ENCODE measurements around the gene ALG14.

ALG14 gene

DNA sequence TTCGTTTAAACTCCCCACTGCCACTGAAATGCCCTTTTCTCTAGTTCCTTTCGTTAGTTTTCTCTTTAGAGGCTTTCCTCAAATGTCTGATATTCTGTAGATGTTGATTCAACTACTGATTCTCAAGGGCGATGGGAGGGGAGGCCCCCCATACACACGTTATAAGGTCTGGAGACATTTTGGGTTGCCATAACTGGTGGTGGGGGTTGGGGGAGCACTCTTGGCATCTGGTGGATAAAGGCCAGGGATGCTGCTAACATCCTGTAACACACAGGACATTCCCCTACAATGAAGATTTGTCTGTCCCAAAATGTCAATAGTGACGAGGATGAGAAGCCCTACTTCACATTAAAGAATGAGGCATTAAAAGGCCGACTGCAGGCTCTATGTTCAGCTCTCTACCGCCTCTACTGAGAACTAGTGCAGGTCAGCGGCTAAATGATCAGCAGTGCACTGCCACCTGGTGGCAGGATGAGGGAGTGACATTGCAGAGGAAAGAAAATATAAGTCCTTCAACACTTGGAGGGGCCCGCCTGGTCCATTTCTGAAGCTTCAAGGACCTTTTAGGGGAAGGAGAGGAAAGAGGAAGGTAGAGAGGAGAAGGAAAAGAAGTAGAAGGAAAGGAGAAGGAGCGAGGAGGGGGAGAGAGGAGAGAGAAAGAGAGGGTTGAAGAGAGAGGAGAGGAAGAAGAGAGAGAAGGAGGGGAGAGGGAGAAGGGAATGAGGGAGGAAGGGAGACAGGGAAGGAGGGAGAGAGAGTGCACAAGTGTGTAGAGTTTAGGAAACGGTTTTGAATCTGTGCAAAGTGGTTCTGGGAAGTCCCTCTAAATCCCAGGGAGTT, 29.4 kb downstream of the ALG14 start:
- H3K36me3 Mint-ChIP-seq (ENCODE audit: low read depth), result no peaks in the 10 kb centered on the region
- H3K9me3 Mint-ChIP-seq, result no peaks in the 10 kb centered on the region

DNA sequence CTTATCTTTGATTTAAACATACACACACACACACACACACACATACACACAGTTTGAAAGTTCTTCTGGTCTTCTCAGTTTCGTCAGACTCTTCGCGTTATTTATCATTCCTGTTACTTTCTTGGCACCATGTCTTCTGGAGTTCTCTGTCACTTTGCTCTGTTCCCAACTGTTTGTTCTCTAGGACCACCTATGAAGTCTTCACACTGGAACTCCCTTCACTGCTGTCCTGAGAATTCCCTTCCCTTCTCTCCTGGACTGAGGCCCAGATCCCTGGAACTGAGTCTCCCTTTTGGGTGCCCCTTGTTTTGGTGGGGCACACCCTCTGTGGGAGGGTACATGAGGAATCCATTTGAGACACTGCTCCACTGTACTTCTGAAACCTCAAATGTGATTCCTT, 30.5 kb downstream of the ALG14 start:
- Mint-ChIP-seq H3K27ac (no peak overlapping the region), H3K4me3 (no peak overlapping the region), H3K27me3 (ENCODE audit: low read depth) (no peaks in the 10 kb centered on the region), H3K4me1 (ENCODE audit: low read depth) (no peaks in the 10 kb centered on the region), H3K9me3 (no peaks in the 10 kb centered on the region), H3K36me3 (ENCODE audit: low read depth) (no peaks in the 10 kb centered on the region)
- no peak for DNase-seq (ENCODE audit: low spot score)

More for the DNA sequence above, 29.4 kb downstream of the ALG14 start:
- peak; percentile 63 for DNase-seq (ENCODE audit: low spot score)
- H3K4me3 Mint-ChIP-seq, result no peak overlapping the region
- no peaks in the 10 kb centered on the region for H3K27me3 Mint-ChIP-seq (ENCODE audit: low read depth)
- no peak overlapping the region for H3K27ac Mint-ChIP-seq
- H3K4me1 Mint-ChIP-seq (ENCODE audit: low read depth), result no peaks in the 10 kb centered on the region

DNA sequence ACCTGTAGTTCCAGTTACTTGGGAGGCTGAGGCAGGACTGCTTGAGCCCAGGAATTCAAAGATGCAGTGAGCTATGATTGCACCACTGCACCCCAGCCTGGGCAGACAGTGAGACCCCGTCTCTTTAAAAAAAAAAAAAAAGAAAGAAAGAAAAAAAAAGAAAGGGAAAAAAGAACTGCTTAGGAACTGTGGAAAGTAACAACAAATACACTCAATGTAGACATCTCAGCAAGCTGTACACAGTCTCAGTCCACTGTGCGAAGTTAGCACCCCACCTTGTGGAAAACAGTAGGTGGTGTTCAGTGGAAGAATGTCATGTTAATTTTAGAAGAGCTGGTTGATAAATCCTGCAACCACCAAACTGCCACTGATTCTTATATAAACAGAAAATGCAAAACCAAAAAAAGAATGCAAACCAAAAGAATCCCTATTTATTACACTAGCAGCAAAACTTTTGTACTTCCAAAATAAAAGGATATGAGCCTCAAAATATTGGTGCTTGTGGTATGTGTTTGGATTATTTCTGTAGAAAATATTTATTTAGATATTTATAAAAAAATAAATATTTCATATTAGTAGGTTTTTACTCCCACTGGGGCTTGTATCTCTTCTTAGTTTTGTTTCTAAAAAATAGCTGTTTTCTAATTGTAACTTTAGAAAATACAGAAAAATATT, 31.1 kb downstream of the ALG14 start:
- Mint-ChIP-seq H3K36me3 (ENCODE audit: low read depth) (no peaks in the 10 kb centered on the region), H3K4me3 (no peak overlapping the region), H3K9me3 (no peaks in the 10 kb centered on the region), H3K4me1 (ENCODE audit: low read depth) (no peaks in the 10 kb centered on the region), H3K27ac (no peak overlapping the region), H3K27me3 (ENCODE audit: low read depth) (no peaks in the 10 kb centered on the region)
- no peak for DNase-seq (ENCODE audit: low spot score)

DNA sequence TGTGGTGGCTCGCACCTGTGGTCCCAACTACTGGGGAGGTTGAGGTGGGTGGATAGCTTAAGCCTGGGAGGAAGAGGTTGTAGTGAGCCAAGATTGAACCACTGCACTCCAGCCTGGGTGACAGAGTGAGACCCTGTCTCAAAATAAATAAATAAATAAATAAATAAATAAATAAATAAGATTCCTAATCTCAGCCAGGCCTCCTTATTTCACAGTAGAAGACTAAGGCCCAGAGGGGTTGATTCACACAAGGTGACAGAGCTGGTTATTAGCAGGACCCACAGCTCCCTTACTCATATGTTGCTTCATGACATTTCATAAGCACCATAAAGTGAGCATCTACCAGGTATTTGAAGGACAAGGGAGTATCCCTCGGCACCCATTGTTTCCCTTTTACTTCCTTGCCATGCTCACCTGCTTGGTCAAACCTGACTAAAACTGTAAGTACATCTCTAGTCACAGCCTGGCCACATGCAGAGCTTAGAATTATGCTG, 32.7 kb downstream of the ALG14 start:
- Mint-ChIP-seq H3K27ac (no peak overlapping the region), H3K36me3 (ENCODE audit: low read depth) (no peaks in the 10 kb centered on the region), H3K4me3 (no peak overlapping the region), H3K4me1 (ENCODE audit: low read depth) (no peaks in the 10 kb centered on the region), H3K9me3 (no peaks in the 10 kb centered on the region), H3K27me3 (ENCODE audit: low read depth) (no peaks in the 10 kb centered on the region)
- no peak for DNase-seq (ENCODE audit: low spot score)

DNA sequence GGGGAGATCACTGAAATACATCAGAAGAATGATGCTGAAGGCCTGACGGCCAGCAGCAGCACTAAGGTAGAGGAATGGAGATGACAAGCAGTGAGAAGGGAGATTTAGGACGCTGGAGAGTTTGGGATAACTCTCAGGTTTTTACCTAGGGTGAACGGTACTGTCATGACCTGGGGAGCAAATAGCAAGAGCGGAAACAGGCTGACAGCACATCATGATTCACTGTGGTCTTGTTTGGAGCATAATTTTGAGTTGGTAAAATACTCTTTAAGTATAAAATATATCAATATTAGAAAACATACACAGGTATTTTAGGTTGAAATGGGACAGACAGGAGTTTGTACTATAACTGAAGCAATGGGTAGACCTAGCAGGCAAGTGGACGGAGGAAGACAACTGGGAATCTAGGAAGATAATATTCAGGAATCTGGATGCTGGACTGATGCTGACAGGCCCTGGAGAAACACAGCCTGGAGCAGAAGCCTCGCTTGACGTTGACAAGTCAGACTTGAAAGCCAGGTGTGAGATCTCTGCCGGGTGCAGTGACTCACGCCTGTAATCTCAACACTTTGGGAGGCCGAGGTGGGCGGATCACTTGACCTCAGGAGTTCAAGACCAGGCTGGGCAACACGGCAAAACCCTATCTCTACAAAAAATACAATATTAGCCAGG, 33.3 kb downstream of the ALG14 start:
- H3K36me3 Mint-ChIP-seq (ENCODE audit: low read depth), result no peaks in the 10 kb centered on the region
- no peaks in the 10 kb centered on the region for H3K4me1 Mint-ChIP-seq (ENCODE audit: low read depth)
- DNase-seq (ENCODE audit: low spot score), result no peak
- H3K4me3 Mint-ChIP-seq, result no peak overlapping the region
- H3K27me3 Mint-ChIP-seq (ENCODE audit: low read depth), result no peaks in the 10 kb centered on the region
- H3K9me3 Mint-ChIP-seq, result no peaks in the 10 kb centered on the region
- H3K27ac Mint-ChIP-seq, result no peak overlapping the region

DNA sequence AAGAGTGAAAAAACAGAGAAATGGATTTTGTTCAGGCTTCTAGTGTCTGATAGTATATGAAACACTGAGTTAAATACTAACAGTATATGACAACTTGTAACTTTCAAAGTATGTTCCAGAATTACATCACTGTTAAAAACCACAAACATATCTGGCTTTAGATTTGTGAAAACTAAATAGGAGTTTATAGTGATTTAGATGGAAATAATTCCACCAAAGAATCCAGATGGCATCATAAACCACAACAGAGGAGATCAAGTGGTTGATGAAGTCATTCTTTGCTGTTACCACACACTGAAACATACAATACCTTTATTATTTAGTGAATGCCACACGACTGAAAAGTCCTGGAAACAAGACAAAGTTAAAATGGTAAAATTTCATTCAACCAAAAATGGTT, 37.2 kb downstream of the ALG14 start:
- DNase-seq (ENCODE audit: low spot score), result no peak
- no peak overlapping the region for H3K27ac Mint-ChIP-seq
- H3K4me3 Mint-ChIP-seq, result no peak overlapping the region
- H3K9me3 Mint-ChIP-seq, result no peaks in the 10 kb centered on the region
- no peaks in the 10 kb centered on the region for H3K36me3 Mint-ChIP-seq (ENCODE audit: low read depth)
- no peaks in the 10 kb centered on the region for H3K27me3 Mint-ChIP-seq (ENCODE audit: low read depth)
- H3K4me1 Mint-ChIP-seq (ENCODE audit: low read depth), result no peaks in the 10 kb centered on the region

DNA sequence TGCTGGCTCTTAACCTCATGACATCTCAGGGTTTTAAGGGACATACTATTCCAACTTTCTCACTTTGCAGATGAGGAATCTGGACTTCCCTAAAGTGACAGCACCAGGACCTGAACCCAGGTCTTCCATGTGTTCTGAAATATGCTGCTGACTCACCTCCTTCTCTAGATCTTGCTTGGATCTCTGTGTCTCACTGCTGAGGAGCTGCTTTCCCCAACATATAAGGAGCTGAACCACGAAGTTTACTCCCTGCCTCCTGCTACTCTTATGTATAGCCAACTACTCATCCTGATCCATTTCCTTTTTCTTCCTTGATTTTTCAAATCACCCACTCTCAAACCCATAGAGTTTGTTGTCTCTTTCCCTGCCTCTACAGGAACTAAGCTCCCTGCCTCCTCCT, 38.2 kb downstream of the ALG14 start:
- no peak for DNase-seq (ENCODE audit: low spot score)
- no peak overlapping the region for H3K4me3 Mint-ChIP-seq
- H3K27me3 Mint-ChIP-seq (ENCODE audit: low read depth), result no peaks in the 10 kb centered on the region
- H3K9me3 Mint-ChIP-seq, result no peaks in the 10 kb centered on the region
- H3K27ac Mint-ChIP-seq, result no peak overlapping the region
- no peaks in the 10 kb centered on the region for H3K4me1 Mint-ChIP-seq (ENCODE audit: low read depth)
- H3K36me3 Mint-ChIP-seq (ENCODE audit: low read depth), result no peaks in the 10 kb centered on the region

DNA sequence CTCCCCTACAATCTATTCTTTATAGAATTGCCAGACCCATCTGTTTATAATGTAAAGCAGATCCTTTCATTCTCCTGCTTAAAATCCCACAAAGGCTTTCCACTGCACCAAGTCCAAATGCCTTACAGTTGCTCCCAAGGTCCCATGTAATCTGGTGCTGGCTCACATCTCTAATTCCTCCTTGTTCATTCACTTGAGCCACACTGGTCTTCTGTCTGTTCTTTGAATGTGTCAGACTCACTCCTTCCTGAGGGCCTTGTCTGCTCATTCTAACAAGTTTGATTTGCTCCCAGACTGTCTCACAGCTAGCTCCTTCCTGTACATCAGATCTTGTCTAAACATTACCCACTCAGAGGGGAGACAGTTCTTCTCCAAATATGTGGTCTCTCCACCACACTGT, 38.9 kb downstream of the ALG14 start:
- DNase-seq (ENCODE audit: low spot score), result no peak
- H3K4me3 Mint-ChIP-seq, result no peak overlapping the region
- no peaks in the 10 kb centered on the region for H3K27me3 Mint-ChIP-seq (ENCODE audit: low read depth)
- H3K4me1 Mint-ChIP-seq (ENCODE audit: low read depth), result no peaks in the 10 kb centered on the region
- H3K36me3 Mint-ChIP-seq (ENCODE audit: low read depth), result no peaks in the 10 kb centered on the region
- no peak overlapping the region for H3K27ac Mint-ChIP-seq
- H3K9me3 Mint-ChIP-seq, result peaks cover 4% of the 10 kb centered on the region

DNA sequence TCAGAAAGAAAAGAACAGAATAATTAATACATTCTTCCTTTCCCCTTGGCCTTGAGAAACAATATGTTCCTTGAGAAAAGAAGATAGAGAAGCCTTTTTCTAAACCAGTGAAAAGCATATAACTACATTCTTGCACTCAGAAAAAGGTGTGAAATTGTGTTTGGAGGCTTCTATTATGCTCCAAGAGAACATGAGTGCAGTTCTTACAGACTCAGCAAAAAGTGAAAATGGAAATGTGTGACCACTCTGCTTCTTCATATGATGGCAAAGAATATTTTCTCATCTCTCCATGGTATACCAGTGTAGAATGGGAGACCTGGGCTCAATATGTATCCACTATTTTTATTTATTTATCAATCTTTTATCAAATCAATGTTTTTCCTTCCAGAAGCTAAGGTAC, 43.2 kb downstream of the ALG14 start:
- H3K9me3 Mint-ChIP-seq, result peaks cover 7% of the 10 kb centered on the region
- H3K4me3 Mint-ChIP-seq, result no peak overlapping the region
- H3K27ac Mint-ChIP-seq, result no peak overlapping the region
- H3K4me1 Mint-ChIP-seq (ENCODE audit: low read depth), result no peaks in the 10 kb centered on the region
- no peaks in the 10 kb centered on the region for H3K36me3 Mint-ChIP-seq (ENCODE audit: low read depth)
- no peak for DNase-seq (ENCODE audit: low spot score)
- no peaks in the 10 kb centered on the region for H3K27me3 Mint-ChIP-seq (ENCODE audit: low read depth)

DNA sequence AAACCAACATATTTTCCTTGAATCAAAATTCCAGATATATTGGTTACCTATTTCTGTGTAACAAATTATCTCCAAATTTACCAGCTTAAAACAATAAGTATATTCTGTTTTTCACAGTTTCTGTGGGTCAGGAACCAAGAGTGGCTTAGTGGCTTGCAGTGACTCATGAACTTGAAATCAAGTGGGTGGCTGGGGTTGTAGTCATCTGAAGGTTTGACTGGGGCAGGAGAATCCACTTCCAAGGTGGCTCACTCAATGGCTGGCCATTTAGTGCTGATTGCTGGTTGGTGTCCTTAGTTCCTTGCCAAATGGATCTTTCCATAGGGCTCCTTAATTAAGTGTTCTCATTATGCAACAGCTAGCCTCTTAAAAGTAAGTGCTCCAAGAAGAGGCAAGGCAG, 43.8 kb downstream of the ALG14 start:
- no peaks in the 10 kb centered on the region for H3K36me3 Mint-ChIP-seq (ENCODE audit: low read depth)
- DNase-seq (ENCODE audit: low spot score), result no peak
- peaks cover 7% of the 10 kb centered on the region for H3K9me3 Mint-ChIP-seq
- no peak overlapping the region for H3K4me3 Mint-ChIP-seq
- H3K4me1 Mint-ChIP-seq (ENCODE audit: low read depth), result no peaks in the 10 kb centered on the region
- H3K27me3 Mint-ChIP-seq (ENCODE audit: low read depth), result no peaks in the 10 kb centered on the region
- no peak overlapping the region for H3K27ac Mint-ChIP-seq

DNA sequence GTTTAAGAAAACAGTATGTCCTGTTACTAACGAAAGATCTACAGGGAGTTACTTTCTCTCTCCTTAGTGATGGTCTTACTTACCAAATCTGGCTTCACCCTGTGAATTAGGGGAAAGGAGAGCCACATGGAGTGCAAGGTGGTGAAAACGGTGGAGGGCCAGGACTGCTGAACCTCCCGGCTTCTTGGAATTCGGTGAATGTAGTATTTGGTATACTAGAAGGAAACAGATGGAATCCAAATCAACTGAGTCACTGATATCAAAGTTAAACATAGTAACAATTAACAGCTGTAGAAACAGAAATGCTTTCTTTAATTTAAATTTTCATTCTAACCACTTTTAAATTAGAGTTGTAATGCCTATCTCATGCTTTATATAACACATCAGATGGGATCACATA, 45.7 kb downstream of the ALG14 start:
- no peak overlapping the region for H3K4me3 Mint-ChIP-seq
- no peak for DNase-seq (ENCODE audit: low spot score)
- H3K36me3 Mint-ChIP-seq (ENCODE audit: low read depth), result no peaks in the 10 kb centered on the region
- no peaks in the 10 kb centered on the region for H3K4me1 Mint-ChIP-seq (ENCODE audit: low read depth)
- no peaks in the 10 kb centered on the region for H3K27me3 Mint-ChIP-seq (ENCODE audit: low read depth)
- no peak overlapping the region for H3K27ac Mint-ChIP-seq
- peaks cover 7% of the 10 kb centered on the region for H3K9me3 Mint-ChIP-seq

DNA sequence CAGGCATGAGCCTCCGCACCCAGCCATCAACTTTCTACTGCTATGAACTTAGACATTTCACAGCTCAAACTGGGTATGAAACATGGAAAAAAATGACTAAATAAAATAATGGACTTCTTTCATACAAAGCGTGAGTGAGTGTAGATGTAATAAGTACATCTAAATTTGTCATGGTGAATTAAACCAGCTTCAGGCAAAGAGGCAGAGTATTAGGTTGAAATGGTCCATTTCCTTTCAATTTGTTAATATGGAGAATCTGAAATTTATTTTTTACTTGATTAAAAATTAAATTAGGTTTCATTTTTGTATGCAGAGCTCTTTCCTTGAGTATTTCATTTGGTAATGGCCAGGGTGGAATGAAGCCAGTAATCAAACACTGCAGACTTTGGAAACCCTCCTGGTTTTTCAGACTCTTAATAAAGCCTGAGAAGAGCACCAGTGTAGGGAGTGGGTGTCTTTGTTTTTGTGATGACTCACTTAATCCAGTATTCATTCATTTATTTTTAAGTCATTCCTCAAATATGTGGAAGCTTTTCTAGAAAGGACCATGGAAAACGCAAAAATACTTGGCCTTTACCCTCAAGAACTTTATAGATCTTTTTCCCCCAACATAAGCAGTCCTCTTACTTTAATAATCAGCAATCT, 49.2 kb downstream of the ALG14 start:
- Mint-ChIP-seq H3K27me3 (ENCODE audit: low read depth) (no peaks in the 10 kb centered on the region), H3K27ac (no peak overlapping the region), H3K36me3 (ENCODE audit: low read depth) (no peaks in the 10 kb centered on the region), H3K4me3 (no peak overlapping the region), H3K9me3 (no peaks in the 10 kb centered on the region), H3K4me1 (ENCODE audit: low read depth) (no peaks in the 10 kb centered on the region)
- DNase-seq (ENCODE audit: low spot score), result no peak

DNA sequence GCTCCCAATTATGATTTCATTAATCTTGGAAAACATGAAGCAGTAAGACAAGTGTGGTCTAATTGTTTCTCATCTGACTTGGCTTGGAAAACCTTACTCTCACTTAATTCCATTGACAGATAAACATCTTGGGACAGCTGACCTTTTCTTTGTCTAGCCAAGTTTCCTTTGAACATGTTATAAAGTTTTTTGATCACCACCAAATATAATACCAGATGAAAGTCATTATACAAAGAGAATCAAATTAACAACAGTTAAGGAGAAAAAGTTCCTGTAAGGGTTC, 50.2 kb downstream of the ALG14 start:
- H3K9me3 Mint-ChIP-seq, result no peaks in the 10 kb centered on the region
- H3K36me3 Mint-ChIP-seq (ENCODE audit: low read depth), result no peaks in the 10 kb centered on the region
- H3K27ac Mint-ChIP-seq, result no peak overlapping the region
- DNase-seq (ENCODE audit: low spot score), result no peak
- no peaks in the 10 kb centered on the region for H3K4me1 Mint-ChIP-seq (ENCODE audit: low read depth)
- no peak overlapping the region for H3K4me3 Mint-ChIP-seq
- H3K27me3 Mint-ChIP-seq (ENCODE audit: low read depth), result no peaks in the 10 kb centered on the region

Measured in T-helper 2 cell treated with Interferon-gamma antibody and Interleukin-4, amounts not matched to agents 5 μg/mL and 100 μg/mL, for 36 hours (primary cell).